GM11168 (cell line): ENCODE results near the gene HMG20B.

Experiments used
- in situ Hi-C: fragments of 300-500 bp; cut with MboI; formaldehyde crosslinking; loops from one replicate; pipeline ENCODE4 v1.12.0; 2022; ENCODE audit warnings: low sequenced_read_pairs; ENCODE audit not compliant: unreplicated experiment

HMG20B gene

DNA sequence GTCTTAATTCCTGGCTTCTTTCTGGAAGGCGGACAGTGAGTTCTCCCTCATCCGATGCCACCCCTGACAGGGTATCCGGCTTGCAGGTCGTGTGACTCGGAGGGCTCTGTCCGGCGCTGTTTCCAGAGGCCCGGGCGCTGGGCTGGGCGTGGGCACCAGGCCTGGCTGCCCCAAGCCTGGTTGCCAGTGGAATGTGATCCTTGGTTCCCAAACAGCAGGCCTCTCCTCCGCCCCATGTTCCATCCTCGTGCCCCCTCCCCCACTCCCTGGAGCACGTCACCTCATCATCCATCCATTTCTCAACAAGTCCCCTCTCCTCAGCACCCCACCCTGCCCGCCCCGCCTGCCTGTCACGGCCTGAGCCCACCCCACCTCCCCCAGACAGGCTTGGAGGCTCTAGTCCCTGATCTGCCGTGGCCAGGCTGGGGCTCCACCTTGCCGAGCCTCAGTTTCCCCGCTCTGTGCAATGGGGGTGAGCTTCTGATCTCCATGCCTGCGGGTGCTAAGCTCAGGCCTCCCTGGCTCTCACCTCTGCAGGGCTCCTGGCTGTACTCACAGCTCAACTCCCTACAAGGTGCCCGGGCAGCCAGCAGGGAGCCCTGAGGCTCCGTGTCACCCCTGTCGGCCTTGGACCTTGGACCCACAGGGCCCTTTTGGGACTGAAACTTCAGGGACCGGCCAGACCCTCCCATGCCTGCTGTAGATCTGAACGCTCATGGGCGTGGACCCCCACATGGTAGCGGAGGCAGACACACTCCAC, 31.7 kb downstream of the HMG20B start:
- in situ Hi-C loops: no loop called here

DNA sequence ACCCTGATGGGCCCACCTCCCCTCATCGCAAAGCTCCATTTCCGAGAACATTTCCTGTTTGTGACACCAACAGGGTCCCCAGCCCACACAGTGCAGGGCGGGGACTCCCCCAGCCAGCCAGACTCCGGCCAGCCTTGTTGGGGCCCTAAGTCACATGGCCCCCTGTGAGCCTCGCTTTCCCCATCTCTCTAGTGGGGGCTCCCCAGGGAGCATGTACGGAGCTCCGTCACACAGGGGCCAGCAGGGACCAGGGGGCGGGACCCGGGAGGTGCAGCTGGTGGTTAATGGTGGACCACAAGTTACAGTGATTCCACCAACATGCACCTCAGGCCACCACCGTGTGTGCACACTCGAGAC, 32.2 kb downstream of the HMG20B start:
- in situ Hi-C loops: no loop called here

DNA sequence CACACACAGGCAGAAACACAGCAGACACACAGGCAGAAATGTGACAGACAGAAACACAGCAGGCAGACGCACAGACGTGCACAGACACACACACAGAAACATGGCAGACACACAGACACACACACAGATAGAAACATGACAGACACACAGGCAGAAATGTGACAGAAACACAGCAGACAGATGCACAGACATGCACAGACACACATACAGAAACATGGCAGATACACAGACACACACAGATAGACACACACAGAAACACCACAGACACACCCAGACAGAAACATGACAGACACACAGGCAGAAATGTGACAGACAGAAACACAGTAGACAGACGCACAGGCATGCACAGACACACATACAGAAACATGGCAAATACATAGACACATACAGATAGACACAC, 32.6 kb downstream of the HMG20B start:
- in situ Hi-C loops: no loop called here

DNA sequence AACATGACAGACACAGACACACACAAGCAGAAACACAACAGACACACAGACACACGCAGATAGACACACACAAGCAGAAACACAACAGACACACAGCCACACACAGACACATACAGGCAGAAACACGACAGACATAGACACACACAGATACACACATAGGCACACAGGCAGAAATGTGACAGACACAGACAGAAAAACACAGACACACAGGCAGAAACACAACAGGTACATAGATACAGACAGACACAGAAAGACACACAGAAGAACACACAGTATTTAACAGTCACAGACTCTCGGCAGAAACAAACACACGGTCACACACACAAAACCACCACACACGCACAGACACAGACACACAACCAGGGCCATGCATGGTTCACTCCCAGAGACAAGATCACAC, 33.0 kb downstream of the HMG20B start:
- in situ Hi-C loops: no loop called here

DNA sequence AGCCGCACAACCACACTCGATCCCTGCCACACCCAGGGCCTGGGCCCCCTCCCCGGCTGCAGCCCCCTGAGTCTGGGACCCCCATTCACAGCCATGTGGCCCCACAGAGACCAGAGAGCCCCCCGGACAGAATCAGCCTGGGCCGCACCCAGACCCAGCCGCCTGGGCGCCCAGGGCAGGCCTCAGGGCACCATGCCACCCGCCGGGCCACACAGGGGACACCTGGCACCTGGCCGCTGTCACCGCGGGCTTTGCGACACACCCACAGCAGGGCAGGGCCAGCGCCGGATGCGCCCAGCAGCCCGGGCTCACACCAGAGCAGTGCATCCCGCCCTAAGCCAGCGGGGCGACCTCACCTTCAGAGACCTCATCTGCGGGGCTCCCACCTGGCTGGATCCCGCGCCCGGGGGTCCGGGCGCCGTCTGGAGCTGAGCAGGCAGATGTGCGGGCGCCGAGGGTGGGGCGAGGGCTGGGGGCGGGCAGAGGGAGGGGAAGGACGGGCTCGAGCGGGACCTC, 33.5 kb downstream of the HMG20B start:
- in situ Hi-C loops: no loop called here

DNA sequence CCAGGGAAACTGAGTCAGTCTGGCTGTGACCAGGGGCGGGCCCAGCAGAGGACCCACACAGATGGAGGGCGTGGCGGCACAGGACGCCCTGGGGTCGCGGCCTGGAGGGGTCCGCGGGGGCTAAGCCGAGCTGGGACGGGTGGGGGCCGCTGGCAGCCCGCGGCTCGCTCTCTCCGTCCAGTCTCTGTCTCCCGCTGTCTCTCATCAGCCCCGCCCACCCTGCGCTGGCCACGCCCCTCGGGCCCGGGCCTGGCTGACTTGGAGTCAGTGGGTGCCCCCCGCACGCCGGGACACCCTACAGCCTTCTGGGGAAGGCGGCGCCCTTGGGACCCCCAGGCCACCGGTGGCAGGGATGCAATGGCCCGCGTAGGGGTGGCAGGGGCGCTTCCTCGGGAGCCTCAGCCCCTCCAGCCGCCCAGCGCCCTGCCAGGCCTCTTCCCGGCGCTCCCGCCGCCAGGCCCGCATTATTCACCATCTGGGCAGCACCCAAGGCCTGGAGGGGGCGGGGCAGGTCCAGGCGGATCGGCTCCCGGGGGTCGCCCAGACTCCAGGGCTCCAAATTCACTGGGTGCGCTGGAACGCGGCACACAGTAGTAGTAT, 34.0 kb downstream of the HMG20B start, which contains the start of gene TBXA2R:
Gene TBXA2R, minus strand, starts transcription at position 186 of the 600 bp plus-strand sequence. CDS start 6,241 bp downstream, outside the sequence.
- in situ Hi-C loops: no loop called here

DNA sequence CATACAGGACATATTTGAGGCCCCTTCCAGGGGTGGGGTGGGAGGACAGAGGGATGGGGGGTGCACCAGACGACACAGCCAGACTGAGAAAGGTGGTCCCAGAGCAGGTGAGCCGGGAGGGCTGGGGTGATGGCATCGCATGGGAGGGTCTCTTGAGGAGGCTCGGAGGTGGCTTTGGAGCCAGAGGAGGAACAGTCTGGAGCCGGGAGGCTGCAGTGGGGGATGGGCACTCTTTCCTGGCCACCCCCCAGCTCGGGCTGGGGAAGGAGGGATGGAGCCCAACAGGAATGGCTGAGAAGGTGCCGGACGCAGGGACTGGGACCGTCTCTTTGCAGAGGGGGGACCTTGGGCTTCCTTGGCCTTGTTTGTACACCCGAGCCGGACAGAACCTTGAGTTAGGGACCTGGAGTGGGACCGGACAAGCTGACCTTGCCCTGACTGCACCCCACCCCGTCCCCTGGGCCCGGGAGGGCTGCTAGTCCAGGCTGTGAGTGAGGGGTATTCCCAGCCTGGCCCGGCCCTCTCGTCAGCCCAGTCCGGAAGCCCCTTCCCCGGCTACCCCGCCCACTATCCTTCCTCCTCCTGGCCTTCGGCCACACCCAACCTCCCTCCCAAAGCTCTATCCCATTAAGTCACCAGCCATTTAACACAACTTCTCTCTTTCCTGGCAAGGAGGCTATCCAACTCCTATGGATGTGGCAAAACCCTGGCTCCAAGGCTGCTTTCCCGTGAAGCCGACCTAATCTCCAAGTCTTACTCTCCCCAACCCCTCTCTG, 34.7 kb downstream of the HMG20B start:
- in situ Hi-C loops: no loop called here

DNA sequence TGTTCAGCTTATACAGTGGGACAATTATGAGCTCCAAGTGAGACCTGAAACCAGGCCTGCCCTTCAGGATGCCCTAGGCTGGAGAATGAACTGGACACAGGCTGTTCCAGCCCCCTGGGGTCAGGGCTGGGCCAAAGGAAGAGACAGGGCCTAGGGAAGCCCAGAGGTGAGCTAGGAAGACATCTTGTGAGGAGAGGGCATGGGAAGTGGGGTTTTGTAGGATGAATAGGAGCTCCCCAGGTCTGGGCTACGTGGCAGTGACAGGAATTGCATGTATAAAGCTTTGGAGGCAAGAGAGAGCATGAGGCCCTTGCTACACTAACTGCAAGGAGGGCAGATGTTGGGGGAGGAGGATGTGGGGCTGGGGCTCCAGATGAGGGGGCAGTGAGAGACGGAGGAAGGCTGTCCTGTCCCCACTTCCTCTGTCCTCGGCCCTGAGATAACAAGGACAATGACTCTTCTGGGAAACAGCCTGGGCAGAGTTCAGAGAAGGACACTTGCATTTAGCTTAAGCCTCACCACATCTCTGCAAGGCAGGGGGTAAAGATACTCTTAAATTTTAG, 35.4 kb downstream of the HMG20B start:
- in situ Hi-C loops: no loop called here

DNA sequence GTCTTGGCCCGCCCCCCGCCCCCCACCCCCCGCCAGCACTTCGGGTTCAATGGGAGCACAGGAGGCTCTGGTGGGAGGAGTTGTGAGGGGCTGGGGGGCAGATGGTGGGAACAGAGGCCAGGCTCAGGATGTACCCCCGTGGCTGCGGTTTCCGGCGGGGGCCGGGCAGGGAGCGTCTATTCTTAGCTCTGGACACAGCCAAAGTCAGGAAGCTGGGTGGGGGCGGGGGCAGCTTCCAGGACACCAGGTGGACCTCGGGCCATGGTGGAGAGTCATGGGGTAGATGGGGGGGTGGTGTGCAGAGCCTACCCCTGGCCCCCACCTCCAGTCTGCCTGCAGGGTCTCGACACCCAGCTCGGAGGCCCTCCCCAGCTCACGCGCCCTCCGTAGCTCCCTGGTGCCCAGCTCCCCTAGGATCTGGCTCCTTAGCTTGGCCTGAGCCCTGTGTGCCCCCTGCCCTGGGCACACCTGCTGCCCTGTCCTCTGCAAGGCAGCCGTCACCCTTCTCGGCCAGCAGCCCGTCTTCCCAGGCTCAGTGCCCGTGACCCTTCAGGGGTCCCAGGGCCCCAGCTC, 36.1 kb downstream of the HMG20B start:
- in situ Hi-C loops: no loop called here

DNA sequence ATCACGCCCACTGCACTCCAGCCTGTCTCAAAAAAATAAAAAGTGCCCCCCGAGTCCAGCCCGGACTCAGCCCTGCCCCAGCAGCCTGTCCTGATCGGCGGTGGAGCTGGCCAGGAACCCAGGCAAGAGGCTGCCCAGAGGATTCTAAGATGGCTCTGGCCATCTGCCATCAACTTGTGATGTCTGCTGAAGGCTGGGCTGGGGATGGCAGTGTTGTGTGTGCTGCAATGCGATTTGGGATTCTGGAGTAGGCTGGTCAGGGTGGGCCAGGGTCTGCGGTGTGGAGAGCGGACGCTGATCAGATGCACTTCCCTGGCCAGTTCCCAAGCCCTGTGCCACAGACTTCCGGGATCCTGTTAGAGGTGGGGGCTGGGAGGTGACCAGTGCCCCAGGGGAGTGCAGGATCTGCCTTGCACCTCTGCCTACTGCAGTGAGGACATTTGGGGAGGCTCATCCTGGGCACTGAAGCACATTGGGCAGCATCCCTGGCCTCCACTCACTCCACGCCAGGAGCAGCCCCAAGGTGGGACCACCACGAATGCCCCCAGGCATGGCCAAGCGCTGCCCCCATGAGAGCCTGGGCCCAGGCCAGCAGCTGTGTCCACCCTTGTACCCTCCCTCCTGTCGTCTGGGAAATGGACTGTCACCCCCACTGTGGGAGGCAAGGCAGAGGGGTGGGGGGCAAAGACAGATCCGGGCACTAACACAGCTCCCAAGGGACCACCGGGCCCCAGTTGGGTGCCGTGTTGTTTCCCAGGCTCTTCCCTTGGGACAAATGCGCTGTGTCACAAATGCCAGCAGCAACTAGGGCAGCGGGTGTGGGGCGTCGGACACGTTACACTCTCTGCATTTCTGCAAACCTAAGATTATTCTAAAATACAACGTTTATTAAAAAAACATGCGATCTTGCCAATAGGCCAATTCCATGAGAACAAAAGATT, 37.3 kb downstream of the HMG20B start:
- in situ Hi-C loops: no loop called here

DNA sequence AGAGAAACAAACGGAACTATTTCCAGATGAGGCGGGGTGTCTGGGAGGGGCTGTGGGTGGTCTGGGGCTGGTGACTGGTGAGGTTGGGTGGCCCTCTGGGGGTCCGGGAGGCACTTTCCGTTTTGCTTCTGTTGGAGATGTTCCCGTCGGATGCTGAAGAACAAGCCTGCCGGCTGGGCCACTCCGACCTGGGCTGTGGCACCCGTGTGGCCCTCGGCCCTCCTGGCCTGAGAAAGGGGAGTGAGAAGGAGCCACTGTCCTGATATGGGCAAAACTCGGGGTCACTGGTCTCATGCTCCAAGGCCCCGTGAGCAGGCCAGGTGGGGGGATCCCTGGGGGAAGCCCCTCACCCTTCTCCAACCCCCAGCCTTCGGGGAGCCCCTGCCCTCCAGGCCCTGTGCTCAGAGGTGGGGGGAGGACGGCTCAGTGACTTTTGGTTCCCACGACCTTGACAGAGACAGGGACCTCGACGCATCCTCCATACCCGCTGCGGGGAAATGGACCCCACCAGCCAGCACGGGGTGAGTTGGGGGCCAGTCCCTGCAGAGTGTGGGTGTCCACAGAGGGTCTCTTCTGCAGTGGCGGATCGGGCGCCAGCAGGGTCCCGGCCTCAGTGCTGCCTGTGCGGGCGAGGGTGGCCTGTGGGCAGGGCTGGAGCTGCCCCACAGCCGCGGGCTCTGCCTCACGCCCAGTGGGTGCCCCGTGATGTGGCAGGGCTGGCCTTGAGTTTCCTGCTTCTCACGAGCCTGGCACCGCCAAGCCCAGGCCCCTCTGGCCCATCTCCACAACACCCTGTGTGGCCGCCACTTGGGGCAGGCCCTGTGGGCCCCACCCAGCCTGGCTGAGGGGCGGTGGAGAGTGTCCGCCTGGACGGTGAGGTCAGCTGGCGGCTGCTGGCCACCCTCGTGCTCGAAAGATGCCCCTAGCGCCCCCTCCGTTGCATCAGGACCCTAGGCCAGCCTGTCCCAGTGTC, 38.3 kb downstream of the HMG20B start:
- in situ Hi-C loops: no loop called here

DNA sequence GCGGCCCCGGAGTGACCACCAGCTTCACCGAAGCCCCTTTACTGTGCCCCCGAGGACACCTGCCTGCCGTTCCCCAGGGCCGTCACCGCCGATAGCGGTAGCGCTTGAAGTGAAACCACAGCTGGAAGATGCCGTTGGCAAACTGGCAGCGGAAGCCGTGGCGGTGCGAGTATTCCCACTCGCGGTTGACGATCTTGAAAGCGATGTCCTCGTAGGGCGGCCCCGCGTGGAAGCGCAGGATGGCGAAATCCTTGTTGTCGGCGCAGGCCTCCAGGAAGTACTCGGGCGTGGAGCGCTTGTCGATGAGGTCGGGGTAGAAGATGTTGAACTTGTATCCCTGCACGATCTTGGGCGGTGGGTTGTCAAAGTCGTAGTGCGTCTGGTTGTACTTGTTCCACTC, 39.1 kb downstream of the HMG20B start:
- in situ Hi-C loops: no loop called here

DNA sequence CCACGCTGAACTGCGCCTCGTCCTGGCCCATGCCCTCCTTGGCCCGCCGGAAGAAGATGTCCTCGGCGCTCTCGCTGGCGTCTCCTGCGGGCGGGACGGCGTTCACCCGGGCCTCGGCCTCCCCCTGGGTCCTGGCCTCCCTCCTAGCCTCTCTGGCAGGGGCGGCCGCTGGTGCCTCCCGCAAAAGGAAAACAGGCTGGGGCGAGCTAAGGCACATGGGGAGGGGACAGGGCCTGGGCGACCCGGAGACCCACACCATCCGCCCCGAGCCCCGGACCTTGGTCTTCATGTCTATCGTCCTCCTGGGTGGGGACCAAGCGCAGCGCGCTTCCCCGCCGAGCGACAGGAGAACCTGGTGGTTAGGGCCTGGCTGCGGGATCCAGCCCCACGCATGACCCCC, 39.6 kb downstream of the HMG20B start:
- in situ Hi-C loops: no loop called here

DNA sequence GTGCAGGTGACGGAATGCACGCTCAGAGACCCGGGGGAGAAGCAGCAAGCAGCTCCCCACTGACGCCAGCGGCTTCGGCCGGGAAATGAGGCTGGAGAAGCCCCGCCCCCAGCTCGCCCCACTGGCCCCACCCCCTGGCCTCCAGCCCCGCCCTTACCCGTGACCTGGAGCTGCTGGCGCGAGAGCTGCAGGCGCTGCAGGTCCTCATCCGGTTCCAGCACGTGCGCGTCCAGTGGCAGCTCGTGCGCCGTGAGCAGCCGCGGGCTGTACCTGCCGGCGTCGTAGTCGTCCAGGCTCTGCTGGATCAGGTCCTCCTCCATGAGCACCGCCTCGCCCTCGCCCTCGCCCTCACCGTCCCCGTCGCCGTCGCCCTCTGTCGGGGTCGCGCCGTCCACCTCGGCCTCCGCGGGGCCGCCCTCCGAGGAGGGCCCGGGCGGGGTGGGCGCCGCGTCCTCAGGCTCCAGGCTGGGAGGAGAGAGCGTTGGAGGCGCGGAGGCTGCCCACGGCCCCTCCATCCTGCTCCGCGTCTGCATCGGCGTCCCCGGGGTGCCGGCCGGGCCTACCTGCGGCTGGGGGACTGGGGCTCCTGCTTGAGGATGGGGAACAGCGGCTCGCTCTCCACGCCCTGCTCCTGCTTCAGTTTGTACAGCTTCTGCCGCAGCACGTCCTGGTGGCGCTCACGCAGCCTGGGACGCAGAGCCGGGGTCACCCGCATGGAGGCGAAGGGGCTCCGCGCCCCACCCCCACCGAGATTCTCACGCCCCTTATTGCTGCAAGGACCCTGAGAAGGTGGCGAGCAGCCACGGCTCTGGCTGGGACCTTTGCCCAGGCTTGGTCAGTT, 40.4 kb downstream of the HMG20B start:
- in situ Hi-C loops: no loop called here

DNA sequence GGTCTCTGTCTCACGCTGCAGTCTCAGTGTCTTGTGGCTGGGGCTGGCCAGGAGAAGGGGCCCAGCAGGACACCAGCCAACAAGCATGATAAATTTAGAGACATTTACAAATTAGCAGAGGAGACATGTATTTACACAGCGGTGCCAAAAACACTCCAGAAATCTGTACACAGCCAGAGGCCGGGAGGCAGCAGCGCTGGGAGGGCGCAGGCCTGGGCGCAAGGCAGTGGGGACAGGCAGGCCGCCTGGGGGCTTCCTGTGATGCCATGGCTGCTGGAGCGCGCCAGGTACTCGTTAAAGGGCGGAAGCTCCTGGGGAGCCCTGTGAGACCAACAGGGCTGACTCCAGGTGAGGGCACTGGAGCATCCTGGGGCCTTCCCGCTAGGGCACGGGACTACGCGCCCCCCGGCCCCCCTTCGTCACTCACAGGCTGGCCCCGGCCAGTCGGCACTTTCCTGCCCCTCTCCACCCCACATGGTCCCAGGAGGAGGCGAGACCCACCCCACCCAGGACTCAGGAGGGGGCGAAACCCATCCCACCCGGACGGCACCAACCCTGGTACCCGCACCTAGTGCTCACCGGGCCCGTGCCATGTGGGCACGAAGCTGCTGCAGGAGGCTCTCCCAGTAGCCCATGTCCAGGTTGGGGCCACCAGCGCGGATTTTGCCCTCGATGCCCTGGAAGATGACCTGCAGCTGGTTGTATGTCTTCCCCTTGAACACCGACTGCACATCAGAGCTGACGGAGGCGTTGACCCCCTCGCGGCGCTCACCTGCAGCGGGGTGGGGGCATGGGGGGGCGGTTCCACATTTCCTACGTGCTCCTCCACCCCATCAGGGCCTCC, 41.3 kb downstream of the HMG20B start:
- in situ Hi-C loops: no loop called here

DNA sequence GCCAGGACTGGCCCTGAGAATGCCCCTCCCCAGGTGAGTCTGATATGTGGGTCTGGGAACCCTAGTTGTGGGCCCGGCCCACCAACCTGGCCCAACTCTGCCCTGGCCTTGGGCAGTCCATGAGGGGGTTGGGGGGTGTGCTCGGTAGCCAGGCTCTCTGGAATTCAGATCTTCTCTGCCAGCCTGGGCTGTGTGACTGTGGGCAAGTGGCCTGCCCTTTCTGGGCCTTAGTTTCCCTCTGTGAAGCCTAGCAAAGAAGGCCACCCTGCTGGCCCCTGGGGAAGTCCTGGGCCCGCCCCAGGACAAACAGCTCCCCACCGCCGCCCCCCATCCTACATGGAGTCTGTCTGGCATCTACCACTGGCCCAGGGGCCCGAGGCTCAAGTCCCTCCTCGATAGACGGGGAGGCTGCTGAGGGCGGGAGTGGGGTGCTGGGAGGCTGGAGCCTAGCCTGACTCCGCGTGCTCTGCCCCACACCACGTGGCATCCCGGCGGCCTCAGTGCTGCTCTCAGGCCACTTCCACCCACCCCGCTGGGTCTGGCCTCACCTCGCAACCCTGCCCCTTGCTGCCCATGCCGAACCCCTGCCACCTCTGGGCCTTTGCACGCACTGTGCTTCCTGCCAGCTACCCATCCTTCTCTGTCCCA, 42.2 kb downstream of the HMG20B start:
- in situ Hi-C loops: no loop called here
